Measurements from ENCODE around the gene CLEC2L.

CLEC2L gene

DNA sequence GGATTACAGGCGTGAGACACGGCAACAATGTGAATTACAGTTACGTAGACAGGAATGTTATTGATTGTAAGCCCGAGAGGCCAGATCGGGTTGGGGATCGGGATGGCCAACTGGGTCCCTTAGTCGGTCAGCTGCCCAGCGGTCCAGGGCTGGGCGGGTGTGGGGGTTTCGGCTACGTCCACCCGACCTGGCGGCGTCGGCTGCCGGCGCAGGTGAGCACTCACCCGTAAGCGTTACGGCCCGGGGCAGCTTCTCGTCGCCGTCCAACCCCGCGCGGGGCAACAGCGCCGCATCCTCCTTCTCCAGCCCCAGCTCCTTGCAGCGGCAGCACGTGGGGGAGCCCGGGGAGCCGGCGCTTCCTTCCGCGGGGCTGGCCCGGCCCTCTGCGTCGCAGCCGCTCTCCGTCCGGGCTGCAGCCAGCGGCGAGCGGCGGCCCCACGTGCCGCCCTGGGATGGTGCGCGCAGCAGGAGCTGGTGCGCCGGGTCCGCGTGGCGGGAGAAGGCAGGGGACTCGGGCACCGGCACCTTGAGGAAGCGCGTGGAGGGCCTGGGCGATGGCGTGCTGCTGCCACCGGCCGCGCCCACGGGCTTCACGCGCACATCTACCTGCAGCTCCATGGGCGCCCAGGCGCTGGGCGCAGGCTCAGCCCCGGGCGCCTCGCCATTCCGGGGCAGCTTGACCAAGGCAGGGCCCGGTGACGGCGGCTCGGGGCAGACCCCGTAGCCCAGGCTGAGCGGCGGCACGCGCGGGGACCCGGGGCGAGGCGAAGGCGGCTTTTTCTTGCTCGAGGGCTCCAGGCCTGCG lies 40.6 kb upstream of the CLEC2L start:
- ChIA-PET CTCF (interaction anchor here (0.6 to 2.0 kb wide), 7 partner anchors 10 to 118 kb away, joined by 3 to 13 read pairs (median 3); no protein-coding TSS in a partner anchor), POLR2A (interaction anchor here (0.8 to 1.6 kb wide), 11 partner anchors 10 to 119 kb away, joined by 3 to 9 read pairs (median 4); no protein-coding TSS in a partner anchor)
- peak; percentile 76 for DNase-seq (ENCODE audit: extremely low spot score)
- no peak for TF ChIP-seq LEF1 (IDR thresholded peaks at IDR 0.05; ENCODE audit: borderline replicate concordance)
- 0 out of 2 replicates have a peak, but pooled peaks have one; percentile 83 for TF ChIP-seq L3MBTL2 (conservative IDR thresholded peaks at IDR 0.05)

DNA sequence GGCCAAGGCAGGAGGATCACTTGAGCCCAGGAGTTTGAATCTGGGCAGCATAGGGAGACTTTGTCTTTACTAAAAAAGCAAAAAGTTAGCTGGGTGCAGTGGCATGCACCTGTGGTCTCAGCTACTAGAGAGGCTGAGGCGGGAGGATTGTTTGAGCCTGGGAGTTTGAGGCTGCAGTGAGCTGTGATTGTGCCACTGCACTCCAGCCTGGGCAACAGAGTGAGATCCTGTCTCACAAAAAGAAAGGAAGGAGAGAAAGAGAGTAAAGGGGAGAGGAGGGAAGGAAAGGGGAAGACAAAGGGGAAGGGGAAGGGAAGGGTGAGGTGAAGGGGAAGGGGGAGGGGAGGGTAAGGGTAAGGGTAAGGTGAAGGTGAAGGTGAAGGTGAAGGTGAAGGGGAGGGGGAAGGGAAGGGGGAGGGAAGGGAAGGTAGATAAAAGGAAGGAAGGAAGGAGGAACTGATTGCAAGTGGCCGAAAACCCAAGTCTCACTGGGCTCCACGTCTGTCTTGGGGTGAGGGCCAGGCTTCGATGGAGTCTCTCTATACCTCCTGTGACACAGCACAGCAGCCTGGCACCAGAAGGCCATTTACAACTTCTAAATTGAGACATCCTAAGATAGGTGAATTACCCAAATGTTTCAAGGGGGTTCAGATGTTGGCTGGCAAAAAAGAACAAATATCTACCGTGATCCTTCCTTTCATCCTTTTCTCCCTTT lies 36.0 kb upstream of the CLEC2L start:
- no peak for DNase-seq (ENCODE audit: extremely low spot score)
- ChIA-PET POLR2A (no interaction called here), CTCF (interaction anchor here (1.5 kb wide), 1 partner anchor 12 kb away, joined by 3 read pairs; no protein-coding TSS in a partner anchor)
- TF ChIP-seq FOXM1 (IDR thresholded peaks at IDR 0.05; ENCODE audit: borderline replicate concordance) (no peak), FOXA1 (IDR thresholded peaks at IDR 0.05) (no peak), HDGF (IDR thresholded peaks at IDR 0.05; ENCODE audit: borderline replicate concordance) (no peak), ARNT (IDR thresholded peaks at IDR 0.05) (no peak), PKNOX1 (IDR thresholded peaks at IDR 0.05) (no peak), BHLHE40 (IDR thresholded peaks at IDR 0.05; ENCODE audit: borderline replicate concordance) (no peak), SUZ12 (IDR thresholded peaks at IDR 0.05) (no peak), CTBP1 (IDR thresholded peaks at IDR 0.05; ENCODE audit: borderline replicate concordance) (no peak), SP1 (IDR thresholded peaks at IDR 0.05) (no peak), ELF4 (IDR thresholded peaks at IDR 0.05) (no peak), TARDBP (IDR thresholded peaks at IDR 0.05) (no peak)

DNA sequence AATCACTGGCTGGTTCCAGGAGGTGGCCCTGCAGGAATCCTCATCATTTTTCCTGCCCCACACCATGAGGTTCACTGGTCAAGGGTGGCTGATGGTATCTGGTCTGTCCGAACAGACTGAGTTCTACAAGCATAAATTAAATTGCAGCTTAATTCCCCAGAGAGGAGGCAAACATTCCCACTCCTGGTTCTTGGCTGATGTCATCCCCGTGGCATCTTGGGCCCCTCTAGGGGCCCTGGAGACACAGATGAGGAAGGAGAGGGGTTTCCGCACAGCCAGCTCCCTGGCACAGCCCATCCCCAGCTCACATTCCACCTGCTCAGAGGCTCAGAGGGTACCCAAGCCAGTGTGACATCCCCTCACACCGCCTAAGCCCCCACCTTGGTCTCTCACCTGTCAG lies 34.7 kb upstream of the CLEC2L start:
- no peak for DNase-seq (ENCODE audit: extremely low spot score)
- ChIA-PET POLR2A (no interaction called here), CTCF (interaction anchor here (0.9 to 2.2 kb wide), 3 partner anchors 11 to 55 kb away, joined by 3 to 7 read pairs (median 3); no protein-coding TSS in a partner anchor)
- TF ChIP-seq FOXM1 (IDR thresholded peaks at IDR 0.05; ENCODE audit: borderline replicate concordance) (no peak), ARNT (IDR thresholded peaks at IDR 0.05) (no peak), NFRKB (IDR thresholded peaks at IDR 0.05) (no peak), LEF1 (IDR thresholded peaks at IDR 0.05; ENCODE audit: borderline replicate concordance) (no peak), FOXK2 (IDR thresholded peaks at IDR 0.05) (no peak), L3MBTL2 (conservative IDR thresholded peaks at IDR 0.05) (no peak), ZNF384 (IDR thresholded peaks at IDR 0.05) (no peak), PKNOX1 (IDR thresholded peaks at IDR 0.05) (no peak), SUZ12 (IDR thresholded peaks at IDR 0.05) (no peak), SP1 (IDR thresholded peaks at IDR 0.05) (no peak), TARDBP (IDR thresholded peaks at IDR 0.05) (no peak), HDGF (IDR thresholded peaks at IDR 0.05; ENCODE audit: borderline replicate concordance) (no peak), BHLHE40 (IDR thresholded peaks at IDR 0.05; ENCODE audit: borderline replicate concordance) (no peak), FOXA1 (IDR thresholded peaks at IDR 0.05) (no peak), CTBP1 (IDR thresholded peaks at IDR 0.05; ENCODE audit: borderline replicate concordance) (no peak), ELF4 (IDR thresholded peaks at IDR 0.05) (no peak)

DNA sequence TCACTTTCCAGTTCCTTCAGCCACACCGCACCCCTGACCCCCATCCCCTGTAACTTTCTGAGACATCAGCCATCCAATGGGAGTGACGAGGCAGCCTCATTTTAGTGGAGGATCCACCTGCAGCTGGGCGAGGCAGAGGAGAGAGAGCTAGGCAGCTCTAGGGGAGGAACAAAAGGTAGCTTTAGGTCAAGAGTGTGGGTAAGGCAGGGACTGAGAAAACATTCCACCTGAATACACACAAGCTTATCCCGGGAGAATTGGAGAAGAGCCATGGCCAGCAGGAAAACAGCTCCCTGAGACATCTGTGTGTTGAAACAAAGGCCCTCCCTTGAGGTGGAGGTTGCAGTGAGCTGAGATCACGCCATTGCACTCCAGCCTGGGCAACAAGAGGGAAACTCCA lies 33.4 kb upstream of the CLEC2L start:
- TF ChIP-seq L3MBTL2 (conservative IDR thresholded peaks at IDR 0.05): no peak
- TF ChIP-seq NFRKB (IDR thresholded peaks at IDR 0.05): no peak
- TF ChIP-seq ZNF384 (IDR thresholded peaks at IDR 0.05): no peak
- no peak for TF ChIP-seq FOXK2 (IDR thresholded peaks at IDR 0.05)
- TF ChIP-seq SUZ12 (IDR thresholded peaks at IDR 0.05): no peak
- no peak for TF ChIP-seq ARNT (IDR thresholded peaks at IDR 0.05)
- TF ChIP-seq SP1 (IDR thresholded peaks at IDR 0.05): no peak
- no peak for TF ChIP-seq BHLHE40 (IDR thresholded peaks at IDR 0.05; ENCODE audit: borderline replicate concordance)
- TF ChIP-seq FOXA1 (IDR thresholded peaks at IDR 0.05): no peak
- TF ChIP-seq FOXM1 (IDR thresholded peaks at IDR 0.05; ENCODE audit: borderline replicate concordance): no peak
- CTCF ChIA-PET: interaction anchor here (1.0 to 2.2 kb wide), 2 partner anchors 10 to 112 kb away, joined by 4 to 7 read pairs; no protein-coding TSS in a partner anchor
- POLR2A ChIA-PET: interaction anchor here (2.7 kb wide), 1 partner anchor 10 kb away, joined by 12 read pairs; no protein-coding TSS in a partner anchor
- DNase-seq (ENCODE audit: extremely low spot score): no peak

GRCh38 chr7:139492293-139492692 lies 31.2 kb upstream of the CLEC2L start:
- TF ChIP-seq SP1 (IDR thresholded peaks at IDR 0.05): no peak
- TF ChIP-seq NFRKB (IDR thresholded peaks at IDR 0.05): no peak
- no peak for TF ChIP-seq SUZ12 (IDR thresholded peaks at IDR 0.05)
- TF ChIP-seq FOXA1 (IDR thresholded peaks at IDR 0.05): no peak
- no peak for TF ChIP-seq BHLHE40 (IDR thresholded peaks at IDR 0.05; ENCODE audit: borderline replicate concordance)
- no peak for TF ChIP-seq LEF1 (IDR thresholded peaks at IDR 0.05; ENCODE audit: borderline replicate concordance)
- TF ChIP-seq FOXM1 (IDR thresholded peaks at IDR 0.05; ENCODE audit: borderline replicate concordance): no peak
- no peak for TF ChIP-seq HDGF (IDR thresholded peaks at IDR 0.05; ENCODE audit: borderline replicate concordance)
- no peak for TF ChIP-seq FOXK2 (IDR thresholded peaks at IDR 0.05)
- TF ChIP-seq ZNF384 (IDR thresholded peaks at IDR 0.05): no peak
- no peak for TF ChIP-seq ELF4 (IDR thresholded peaks at IDR 0.05)
- no peak for TF ChIP-seq TARDBP (IDR thresholded peaks at IDR 0.05)
- TF ChIP-seq PKNOX1 (IDR thresholded peaks at IDR 0.05): no peak
- no peak for TF ChIP-seq CTBP1 (IDR thresholded peaks at IDR 0.05; ENCODE audit: borderline replicate concordance)
- TF ChIP-seq L3MBTL2 (conservative IDR thresholded peaks at IDR 0.05): no peak
- TF ChIP-seq ARNT (IDR thresholded peaks at IDR 0.05): no peak
- POLR2A ChIA-PET: no interaction called here
- CTCF ChIA-PET: no interaction called here
- DNase-seq (ENCODE audit: extremely low spot score): no peak
